HG02852 (cell line): ENCODE results near the gene MTNR1A.
"Not testable (repeated sequence)": the region's sequence is repeated elsewhere in the genome, so short reads cannot be mapped to it uniquely, and the experiment has no call there.

ENCODE experiments used
- ATAC-seq: cut with Tn5 transposase; IDR thresholded peaks from one replicate; pipeline ENCODE4 v1.9.1; 2021; ENCODE audit warnings: mild to moderate bottlenecking, moderate library complexity; ENCODE audit not compliant: unreplicated experiment

The MTNR1A gene

DNA sequence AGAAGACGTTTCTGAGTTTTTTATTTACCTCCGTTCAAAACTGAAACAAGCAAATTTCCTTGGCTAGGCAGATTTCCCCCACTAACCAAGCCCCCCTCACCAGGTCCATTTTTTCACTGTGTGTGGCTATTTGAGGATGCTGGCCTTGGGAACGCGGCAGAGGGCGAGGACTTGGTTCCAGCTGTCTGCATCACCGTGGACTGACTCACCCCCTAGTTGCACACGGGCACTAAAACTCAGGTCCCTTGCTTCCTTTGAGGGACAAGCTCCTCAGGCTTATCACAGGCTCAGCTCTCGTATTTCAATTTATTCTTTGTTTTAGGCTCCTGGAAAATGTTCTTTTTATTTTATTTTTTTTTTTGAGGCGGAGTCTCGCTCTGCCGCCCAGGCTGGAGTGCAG is 8.4 kb upstream of the MTNR1A start:
- ATAC-seq, result no peak

- ATAC-seq, result no peak
These were observed 6.4 kb upstream of the MTNR1A start for GRCh38 chr4:186561748-186562147.

- ATAC-seq, result no peak
These were observed 5.3 kb upstream of the MTNR1A start for GRCh38 chr4:186560647-186561046.

DNA sequence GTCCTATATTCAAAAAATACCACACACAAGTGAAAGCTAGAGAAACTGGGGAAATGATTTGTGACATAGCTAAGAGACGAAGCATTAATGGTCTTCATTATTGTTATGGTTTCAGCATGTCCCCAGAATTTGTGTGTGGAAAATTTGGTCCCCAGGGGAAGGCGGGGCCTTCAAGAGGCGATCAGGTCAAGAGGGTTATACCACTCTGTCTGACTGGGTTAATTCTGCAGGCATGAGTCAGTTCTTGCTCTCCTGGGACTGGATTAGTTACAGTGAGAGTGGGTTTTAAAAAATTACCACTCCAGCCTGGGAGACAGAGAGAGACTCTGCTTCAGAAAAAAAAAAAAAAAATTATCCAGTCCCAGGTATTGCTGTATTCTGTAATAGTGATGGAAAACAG is 2.1 kb upstream of the MTNR1A start:
- ATAC-seq, result no peak

GRCh38 chr4:186557061-186557460 is 1.7 kb upstream of the MTNR1A start:
- ATAC-seq, result no peak

GRCh38 chr4:186554539-186554913 is 841 bp downstream of the MTNR1A start:
- no peak for ATAC-seq

- no peak for ATAC-seq
These were observed 1.6 kb downstream of the MTNR1A start for GRCh38 chr4:186553717-186554116.

- ATAC-seq, result no peak
These were observed 3.5 kb downstream of the MTNR1A start for GRCh38 chr4:186551849-186552248.

DNA sequence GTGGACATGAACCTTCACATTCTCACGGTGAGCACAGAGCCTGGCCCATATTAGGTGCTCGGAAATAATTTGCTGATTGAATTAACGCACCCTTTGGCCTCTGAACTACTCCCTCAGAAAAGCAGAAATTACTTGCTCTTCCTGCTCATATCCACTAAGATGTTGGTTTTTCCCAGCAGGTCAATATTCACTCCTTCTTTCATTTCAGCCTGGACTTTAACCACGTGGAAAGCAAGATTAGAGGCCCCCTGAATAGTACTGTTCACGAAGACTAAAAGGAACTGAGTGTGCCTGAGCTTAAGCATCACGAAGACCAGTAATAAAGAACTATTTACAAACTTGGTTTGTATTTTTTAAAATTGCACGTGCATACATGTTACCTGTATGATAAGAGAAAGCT is 9.9 kb downstream of the MTNR1A start:
- ATAC-seq, result no peak

GRCh38 chr4:186543206-186543605 is 12.2 kb downstream of the MTNR1A start:
- no peak for ATAC-seq

DNA sequence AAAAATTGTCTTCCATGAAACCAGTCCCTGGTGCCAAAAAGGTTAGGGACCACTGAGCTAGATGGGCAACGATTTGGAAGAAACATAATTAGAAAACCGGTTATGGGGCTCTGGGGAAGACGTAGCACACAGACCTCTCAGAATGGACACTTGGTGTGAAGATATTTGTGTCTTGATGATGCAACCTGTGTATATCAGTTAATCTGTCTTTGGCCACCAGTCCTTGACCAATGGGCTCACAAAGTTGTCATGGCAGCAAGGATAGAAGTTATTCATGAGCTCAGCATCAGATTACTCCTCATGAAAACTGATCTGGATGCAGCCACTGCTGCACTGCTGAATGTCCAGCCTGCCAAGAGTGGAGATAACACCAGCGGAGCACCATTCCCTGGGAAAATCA is 13.6 kb downstream of the MTNR1A start:
- no peak for ATAC-seq

DNA sequence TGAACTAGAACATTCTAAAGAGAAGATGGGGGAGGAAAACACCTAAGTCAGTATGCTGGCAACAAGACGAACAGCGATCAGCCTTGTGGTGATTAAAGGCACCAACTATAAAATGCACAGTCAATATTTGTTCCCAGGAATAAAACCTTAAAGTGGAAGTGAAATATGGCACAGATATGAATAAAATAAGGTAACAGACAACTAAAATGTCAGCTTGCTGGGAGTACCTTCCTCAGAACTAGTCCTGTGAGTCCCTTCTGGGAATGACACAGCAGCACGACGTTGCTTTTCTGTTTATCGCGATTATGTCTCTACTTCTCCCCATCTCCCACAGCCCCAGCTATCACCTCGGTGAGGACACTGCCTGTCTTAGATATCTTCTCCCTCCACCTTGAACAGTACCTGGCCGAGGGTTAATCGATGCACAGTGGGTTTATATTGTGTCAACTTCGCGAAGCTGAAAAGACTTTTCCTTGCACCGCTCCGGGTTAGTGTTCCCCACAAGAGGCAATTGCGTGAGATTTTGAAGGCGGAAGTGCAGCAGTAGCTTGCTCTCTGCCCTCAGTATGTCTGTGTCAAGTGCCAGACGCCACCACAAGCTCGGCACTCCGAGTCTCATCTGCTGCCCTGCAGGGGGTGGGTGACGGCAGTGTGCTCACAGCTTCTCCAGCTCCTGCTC is 17.4 kb downstream of the MTNR1A start:
- no peak for ATAC-seq

GRCh38 chr4:186536285-186536684 is 19.1 kb downstream of the MTNR1A start:
- ATAC-seq, result no peak

DNA sequence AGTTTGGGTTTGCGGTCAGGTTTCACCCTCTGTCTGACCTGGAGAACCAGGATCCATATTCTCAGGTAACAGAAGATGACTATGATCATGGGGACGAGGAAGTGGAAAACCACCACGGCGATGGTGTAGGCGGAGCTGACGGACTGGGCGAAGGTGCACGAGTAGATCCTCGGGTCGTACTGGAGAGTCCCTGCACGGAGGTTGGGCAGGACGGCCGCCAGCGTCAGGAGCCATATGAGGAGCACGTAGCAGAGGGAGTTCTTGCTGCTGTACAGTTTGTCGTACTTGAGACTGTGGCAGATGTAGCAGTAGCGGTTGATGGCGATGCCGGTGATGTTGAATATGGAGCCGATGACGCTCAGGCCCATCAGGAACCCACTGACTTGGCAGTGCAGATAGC is 21.3 kb downstream of the MTNR1A start:
- no peak for ATAC-seq

GRCh38 chr4:186523927-186524326 is 31.4 kb downstream of the MTNR1A start:
- not testable (repeated sequence) for ATAC-seq

DNA sequence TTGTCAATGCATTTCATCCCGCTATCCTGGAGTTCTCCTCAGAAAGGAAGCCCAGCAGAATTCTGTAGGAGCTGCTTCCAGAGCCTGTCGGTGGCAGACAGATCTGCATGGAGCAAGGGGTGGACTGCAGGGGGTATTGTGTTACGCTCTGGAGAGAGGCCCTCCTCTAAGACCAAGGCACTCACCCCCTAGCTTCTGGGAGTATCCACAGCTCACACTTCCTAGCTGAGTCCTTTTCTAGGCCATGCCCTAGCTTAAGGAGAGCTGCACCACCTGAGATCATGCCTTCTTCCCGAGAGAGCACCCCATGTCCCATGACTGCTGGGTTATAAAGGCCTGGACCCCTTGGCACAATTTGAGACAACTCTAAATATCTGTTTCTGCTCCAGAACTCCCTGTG is 39.1 kb downstream of the MTNR1A start:
- no peak for ATAC-seq

- no peak for ATAC-seq
These were observed 41.0 kb downstream of the MTNR1A start for GRCh38 chr4:186514271-186514950.

- ATAC-seq, result not testable (repeated sequence)
These were observed 50.6 kb downstream of the MTNR1A start for GRCh38 chr4:186504771-186505170.

DNA sequence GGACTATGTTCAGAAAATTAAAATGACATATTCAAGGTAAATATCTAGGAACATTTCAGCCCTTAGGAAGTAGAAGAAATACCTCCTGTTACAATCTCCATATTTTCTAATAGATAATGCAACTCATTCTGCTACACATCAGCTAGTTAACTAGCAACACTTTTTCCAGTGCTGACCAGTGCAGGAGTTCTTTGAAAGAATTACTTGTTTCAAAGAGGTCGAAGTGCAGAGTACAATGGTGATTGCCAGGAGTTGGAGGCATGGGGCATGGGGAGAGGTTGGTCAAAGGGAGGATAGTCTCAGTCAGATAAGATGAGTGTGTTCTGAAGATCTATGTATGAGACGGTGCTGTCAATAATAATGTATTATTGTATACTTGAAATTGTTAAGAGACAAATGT is 53.1 kb downstream of the MTNR1A start:
- ATAC-seq, result no peak

DNA sequence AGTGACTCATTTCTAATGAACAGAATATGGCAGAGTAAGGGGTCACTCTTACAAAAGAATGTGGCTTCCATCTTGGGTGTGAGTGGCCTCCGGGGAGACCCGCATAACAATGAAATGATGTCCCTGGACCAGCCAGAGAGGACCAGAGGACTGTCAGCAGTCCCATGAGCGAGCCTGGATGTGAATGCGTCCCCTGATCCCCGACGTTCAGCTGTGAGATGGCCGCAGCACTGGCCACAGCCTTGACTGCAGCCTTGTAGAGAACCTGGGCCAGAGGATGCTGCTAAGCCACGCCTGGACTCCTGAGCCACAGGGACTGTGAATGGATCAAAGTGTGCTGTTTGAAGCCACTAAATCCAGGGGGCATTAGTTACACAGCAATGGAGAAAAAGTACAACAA is 53.8 kb downstream of the MTNR1A start:
- ATAC-seq, result no peak

DNA sequence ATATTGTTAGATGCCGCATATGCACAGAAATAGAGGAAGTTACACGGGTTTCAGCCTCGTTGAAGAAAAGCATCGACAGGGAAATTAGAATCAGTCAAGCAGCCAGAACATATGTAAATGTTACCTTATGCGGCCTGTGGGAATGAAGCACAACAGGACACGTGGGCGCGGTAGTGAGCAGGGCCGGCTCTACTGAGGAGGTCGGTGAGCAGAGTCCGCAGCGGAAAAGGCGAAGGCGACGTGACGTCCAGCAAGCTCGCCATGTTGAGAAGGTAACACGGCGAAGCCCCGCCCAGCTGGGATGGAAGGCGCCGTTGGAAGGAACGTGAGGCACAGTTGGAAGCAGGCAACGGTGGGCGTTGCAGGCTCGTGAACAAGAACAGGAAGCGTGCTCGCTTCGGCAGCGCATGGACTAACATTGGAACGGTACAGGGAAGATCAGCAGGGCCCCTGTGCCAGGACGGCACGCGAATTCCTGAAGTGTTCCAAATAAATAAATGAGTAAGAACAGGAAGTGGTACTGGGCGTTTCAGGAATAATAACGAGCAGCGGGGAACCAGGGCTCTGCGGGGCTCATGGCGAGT is 54.6 kb downstream of the MTNR1A start:
- no peak for ATAC-seq

DNA sequence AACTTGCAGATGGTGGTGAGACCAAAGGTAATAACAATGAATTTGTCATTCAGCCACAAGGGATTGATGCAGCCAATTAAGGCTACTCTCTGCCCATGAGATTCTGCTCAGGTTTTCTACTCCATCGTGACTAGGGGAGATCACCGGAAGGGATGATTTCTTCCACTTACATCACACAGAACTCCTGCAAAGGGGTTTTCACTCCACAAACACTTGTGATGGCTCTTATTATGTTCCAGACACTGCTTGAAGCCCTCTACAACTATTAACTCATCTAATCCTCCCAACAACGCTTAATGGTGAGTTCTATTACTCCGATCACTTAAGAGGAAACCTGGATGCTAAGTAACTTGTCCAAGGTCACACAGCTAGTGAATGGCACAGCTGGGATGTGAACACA is 55.9 kb downstream of the MTNR1A start:
- no peak for ATAC-seq
